Endothelial cell of umbilical vein (primary cell): Measurements from ENCODE around the gene MAP2K4. TPM values are rescaled to one million over a fixed set of nuclear protein-coding genes. Genes with fewer than 3 reads are reported as not detected.

Experiments
- BruUV-seq: library from RNA; stranded (reverse); fragments of 400-500 nt; replicated peaks from 2 replicates; lab custom pipeline; 2021; lab: Mats Ljungman, UMichigan
- CTCF ChIA-PET: fragments of 300-600, 350-600 bp; sonication (Branson Sonifier 250); formaldehyde crosslinking; loops from one replicate; lab custom pipeline; 2021; ENCODE audit warnings: antibody characterized with exemption, inconsistent platforms; lab: Charles Lee
- POLR2A ChIA-PET: fragments of 300-600, 350-600 bp; sonication (Branson Sonifier 250); formaldehyde crosslinking; loops from one replicate; lab custom pipeline; 2021; ENCODE audit warnings: antibody characterized with exemption, inconsistent platforms; lab: Charles Lee
- DNase-seq: peaks from one replicate; pipeline ENCODE4 v3.0.0-alpha.2; 2011; ENCODE audit warnings: low read depth, low spot score
- FAIRE-seq: peaks from 2 replicates; lab custom pipeline; 2011; peaks lifted over from hg19 to GRCh38; lab: Jason Lieb, UNC
- H2AFZ ChIP-seq: 2 replicates; pipeline ENCODE4 v1.6.0; 2012; ENCODE audit warnings: low read depth, low read length, control low read depth, inconsistent platforms
- H3K27ac ChIP-seq: 2 replicates; pipeline ENCODE4 v1.5.1; 2011; ENCODE audit warnings: low read depth, mild to moderate bottlenecking, control low read depth, low read length, moderate library complexity; ENCODE audit not compliant: insufficient read depth
- H3K27me3 ChIP-seq, 2 experiments: 2 replicates each; pipeline versions ENCODE4 v1.6.0 to v1.6.1; 2011; ENCODE audit warnings: low read length in 2 of 2, mixed read lengths in 1 of 2; ENCODE audit not compliant: control insufficient read depth in 2 of 2, insufficient read depth in 2 of 2
- H3K36me3 ChIP-seq, 2 experiments: 2 replicates in 1 of 2; 3 replicates in 1 of 2; pipeline ENCODE4 v1.5.1; 2011; ENCODE audit warnings: low read length in 2 of 2, mild to moderate bottlenecking in 1 of 2, moderate library complexity in 1 of 2; ENCODE audit not compliant: control insufficient read depth in 2 of 2, insufficient read depth in 2 of 2; ENCODE audit errors: extremely low read depth in 1 of 2
- H3K4me1 ChIP-seq: 3 replicates; pipeline ENCODE4 v1.5.1; 2011; ENCODE audit warnings: mild to moderate bottlenecking, low read length; ENCODE audit not compliant: control insufficient read depth, insufficient read depth; ENCODE audit errors: extremely low read depth
- H3K4me2 ChIP-seq: 2 replicates; pipeline ENCODE4 v1.6.1; 2011; ENCODE audit warnings: low read length, control low read depth, mixed read lengths; ENCODE audit not compliant: insufficient read depth
- H3K4me3 ChIP-seq, 3 experiments: fragments of 200-600 bp in 1 of 3; sonication (generic), shearing (Covaris generic) in 1 of 3; replicated peaks in 1 of 3; 2 replicates each; pipeline ENCODE4 v1.5.1; 2011 to 2016; ENCODE audit warnings: control low read depth in 3 of 3, low read length in 3 of 3, mild to moderate bottlenecking in 2 of 3, inconsistent platforms in 1 of 3, low read depth in 1 of 3, moderate library complexity in 1 of 3; ENCODE audit not compliant: insufficient read depth in 1 of 3
- H3K79me2 ChIP-seq: 2 replicates; pipeline ENCODE4 v1.6.0; 2012; ENCODE audit warnings: low read length, inconsistent platforms; ENCODE audit not compliant: control insufficient read depth, insufficient read depth
- H3K9ac ChIP-seq: replicated peaks from 2 replicates; pipeline ENCODE3; 2011; ENCODE audit warnings: low read length, control low read depth; ENCODE audit not compliant: insufficient read depth; ENCODE audit errors: extremely low read depth
- H3K9me1 ChIP-seq: replicated peaks from 3 replicates; pipeline ENCODE4 v1.6.0; 2011; ENCODE audit warnings: mild to moderate bottlenecking, low read length; ENCODE audit not compliant: control insufficient read depth, insufficient read depth; ENCODE audit errors: extremely low read depth
- H3K9me3 ChIP-seq: replicated peaks from 2 replicates; pipeline ENCODE4 v1.5.1; 2012; ENCODE audit warnings: low read length, inconsistent platforms; ENCODE audit not compliant: control insufficient read depth, insufficient read depth
- H4K20me1 ChIP-seq: replicated peaks from 2 replicates; pipeline ENCODE3; 2011; ENCODE audit warnings: mild to moderate bottlenecking, low read length; ENCODE audit not compliant: control insufficient read depth, insufficient read depth; ENCODE audit errors: extremely low read depth
- CTCF ChIP-seq, 2 donors: IDR thresholded peaks; 1 replicate in 1 of 2; 2 replicates in 1 of 2; pipeline ENCODE4 v1.5.1; 2011; ENCODE audit warnings: low read length in 2 of 2, mild to moderate bottlenecking in 2 of 2, moderate library complexity in 2 of 2, control low read depth in 1 of 2, inconsistent platforms in 1 of 2, low read depth in 1 of 2; ENCODE audit not compliant: insufficient read depth in 1 of 2; ENCODE audit errors: extremely low read depth in 1 of 2
- EZH2 ChIP-seq: IDR thresholded peaks from 2 replicates; pipeline ENCODE4 v1.6.1; 2012; ENCODE audit warnings: borderline replicate concordance, low read depth, mild to moderate bottlenecking, moderate library complexity, low read length, inconsistent platforms; ENCODE audit not compliant: severe bottlenecking
- FOS ChIP-seq: IDR thresholded peaks from 2 replicates; pipeline ENCODE4 v1.6.1; 2011; ENCODE audit warnings: mild to moderate bottlenecking, low read length, moderate library complexity, borderline replicate concordance; ENCODE audit not compliant: insufficient read depth
- GATA2 ChIP-seq: IDR thresholded peaks from 2 replicates; pipeline ENCODE4 v1.7.0; 2011; ENCODE audit warnings: low read depth, mild to moderate bottlenecking, moderate library complexity, mixed read lengths, low read length; ENCODE audit not compliant: insufficient read length, insufficient read depth
- JUN ChIP-seq: IDR thresholded peaks from 2 replicates; pipeline ENCODE4 v1.6.1; 2011; ENCODE audit warnings: borderline replicate concordance, low read depth; ENCODE audit not compliant: insufficient read length, insufficient read depth
- MAX ChIP-seq: IDR thresholded peaks from 2 replicates; pipeline ENCODE4 v1.6.1; 2011; ENCODE audit not compliant: insufficient read depth, insufficient read length
- MYC ChIP-seq: IDR thresholded peaks from one replicate; pipeline ENCODE4 v1.6.1; 2011; ENCODE audit warnings: mild to moderate bottlenecking, low read depth, low read length
- POLR2A ChIP-seq: IDR thresholded peaks from 2 replicates; pipeline ENCODE4 v1.6.1; 2012; ENCODE audit warnings: low read depth, mild to moderate bottlenecking, control low read depth, low read length
- POLR2AphosphoS5 ChIP-seq: IDR thresholded peaks from 2 replicates; pipeline ENCODE4 v1.6.1; 2012; ENCODE audit warnings: low read depth, mild to moderate bottlenecking, control low read depth, low read length, moderate library complexity; ENCODE audit not compliant: insufficient read depth
- dilution Hi-C: fragments of 300-500 bp; cut with MboI; formaldehyde crosslinking; loops from one replicate; pipeline ENCODE4 v1.15.0; 2019; ENCODE audit warnings: low sequenced_read_pairs; ENCODE audit not compliant: extremely low pct_ligation_motif_present
- intact Hi-C: fragments of 100-400 bp; cut with micrococcal nuclease; formaldehyde crosslinking; loops from one replicate; pipeline ENCODE4 v1.10.0; 2022
- polyA plus RNA-seq, 4 experiments: library from polyadenylated mRNA; depleted of rRNA in 3 of 4; stranded (reverse) in 3 of 4; unstranded in 1 of 4; fragments of >200 nt; gene quantifications; 2 replicates each; pipeline versions ENCODE4 v1.2.1 to v1.2.3, GENCODE V29; 2011 to 2012; ENCODE audit warnings: missing spikeins in 1 of 4
- total RNA-seq: library from RNA; stranded (reverse); gene quantifications from 2 replicates; pipeline ENCODE4 v1.2.3, GENCODE V29; 2021

Gene MAP2K4
- total and polyA plus RNA-seq, 2 donors (not counting 3 experiments of a cell fraction or from before 2014, with no cell fraction given) = 8.6 to 17.5 TPM

GRCh38 chr17:12104831-12105230 is 84.2 kb downstream of the MAP2K4 start:
- Histone ChIP-seq H3K4me1 (peaks cover 18% of the 10 kb centered on the region), H3K36me3 (no peaks in the 10 kb centered on the region), H4K20me1 (no peaks in the 10 kb centered on the region), H3K27ac (no peak overlapping the region), H3K9ac (no peak overlapping the region), H2AFZ (no peak overlapping the region), H3K4me2 (no peak overlapping the region), H3K9me3 (no peaks in the 10 kb centered on the region), H3K4me3 (no peak overlapping the region), H3K9me1 (no peaks in the 10 kb centered on the region), H3K27me3 (no peaks in the 10 kb centered on the region), H3K79me2 (no peaks in the 10 kb centered on the region)
- intact Hi-C loops (no loop called here), dilution Hi-C loops (no loop called here)
- no peak for TF ChIP-seq MYC
- TF ChIP-seq POLR2A = no peak
- TF ChIP-seq JUN = no peak
- no peak for TF ChIP-seq POLR2AphosphoS5
- TF ChIP-seq MAX = no peak
- TF ChIP-seq FOS = no peak
- TF ChIP-seq CTCF (IDR thresholded peaks at IDR 0.05; ENCODE audit: extremely low read depth in 1 of 2, insufficient read depth in 1 of 2, low read depth in 1 of 2, low read length in 2 of 2) = no peak
- TF ChIP-seq GATA2 = no peak
- TF ChIP-seq EZH2 = no peak
- FAIRE-seq (no peak), DNase-seq (no peak)
- no TSS peak for BruUV-seq
- ChIA-PET CTCF (no interaction called here), POLR2A (no interaction called here)
